KMS-11 (cell line): ENCODE results near the gene LYZL1.

Experiments
- H2AFZ ChIP-seq: fragments of 200-600 bp; sonication (generic); 2 replicates; pipeline ENCODE4 v1.6.1; 2016; ENCODE audit warnings: antibody characterized with exemption, mixed run types, low read depth
- H3K27ac ChIP-seq: fragments of 200-600 bp; sonication (generic); 2 replicates; pipeline ENCODE4 v1.6.1; 2016; ENCODE audit warnings: mild to moderate bottlenecking, mixed run types
- H3K27me3 ChIP-seq: fragments of 200-600 bp; sonication (generic); 2 replicates; pipeline ENCODE4 v1.6.1; 2017; ENCODE audit warnings: mild to moderate bottlenecking, low read depth, mixed run types, moderate library complexity; ENCODE audit not compliant: insufficient read depth
- H3K36me3 ChIP-seq: fragments of 200-600 bp; sonication (generic); 2 replicates; pipeline ENCODE4 v1.6.1; 2017; ENCODE audit warnings: mild to moderate bottlenecking, mixed run types; ENCODE audit not compliant: insufficient read depth
- H3K4me1 ChIP-seq: fragments of 200-600 bp; sonication (generic); 2 replicates; pipeline ENCODE4 v1.6.1; 2016; ENCODE audit warnings: mild to moderate bottlenecking, low read depth, mixed run types; ENCODE audit not compliant: poor library complexity, severe bottlenecking
- H3K4me2 ChIP-seq: fragments of 200-600 bp; sonication (generic); 2 replicates; pipeline ENCODE4 v1.7.0; 2016; ENCODE audit warnings: mild to moderate bottlenecking, mixed run types
- H3K4me3 ChIP-seq: fragments of 200-600 bp; sonication (generic); IDR thresholded peaks from 2 replicates; pipeline ENCODE4 v1.6.1; 2017; ENCODE audit warnings: low read depth, low read length, mixed read lengths; ENCODE audit not compliant: insufficient read depth
- H3K79me2 ChIP-seq: fragments of 200-600 bp; sonication (generic); 2 replicates; pipeline ENCODE4 v1.6.1; 2016; ENCODE audit warnings: low read depth, mixed run types; ENCODE audit not compliant: insufficient read depth
- H3K9ac ChIP-seq: fragments of 200-600 bp; sonication (generic); 2 replicates; pipeline ENCODE4 v1.6.1; 2016; ENCODE audit warnings: mild to moderate bottlenecking, mixed run types
- H4K20me1 ChIP-seq: fragments of 200-600 bp; sonication (generic); 2 replicates; pipeline ENCODE4 v1.6.1; 2016; ENCODE audit warnings: mild to moderate bottlenecking, mixed run types; ENCODE audit not compliant: insufficient read depth
- TF ChIP-seq, protein P1 (sequence below): fragments of 200-600 bp; sonication (generic); conservative IDR thresholded peaks from 2 replicates; pipeline ENCODE4 v1.6.1; 2017; ENCODE audit warnings: low read depth, mild to moderate bottlenecking, antibody characterized with exemption, low read length, moderate library complexity, mixed read lengths

Gene LYZL1

DNA sequence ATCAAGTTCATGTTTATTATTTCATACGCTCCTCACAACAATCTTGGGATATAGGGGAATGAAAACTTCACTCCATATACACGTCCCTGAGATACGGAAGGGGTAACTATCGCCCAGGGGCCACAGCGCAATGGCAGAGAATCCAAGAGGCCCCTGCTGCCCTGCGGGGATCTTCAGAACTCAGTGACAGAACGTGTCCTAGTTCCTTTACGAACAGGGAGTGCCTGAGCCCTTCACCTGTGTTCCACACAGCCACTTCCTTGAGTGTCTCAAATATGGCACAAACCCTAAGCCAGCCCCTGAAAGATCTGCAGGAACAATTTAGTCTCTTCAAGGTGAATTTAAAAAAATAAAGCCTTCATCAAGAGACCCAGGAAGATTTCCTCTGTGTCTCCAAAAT lies 25.9 kb downstream of the LYZL1 start:
- TF ChIP-seq, protein P1, sequence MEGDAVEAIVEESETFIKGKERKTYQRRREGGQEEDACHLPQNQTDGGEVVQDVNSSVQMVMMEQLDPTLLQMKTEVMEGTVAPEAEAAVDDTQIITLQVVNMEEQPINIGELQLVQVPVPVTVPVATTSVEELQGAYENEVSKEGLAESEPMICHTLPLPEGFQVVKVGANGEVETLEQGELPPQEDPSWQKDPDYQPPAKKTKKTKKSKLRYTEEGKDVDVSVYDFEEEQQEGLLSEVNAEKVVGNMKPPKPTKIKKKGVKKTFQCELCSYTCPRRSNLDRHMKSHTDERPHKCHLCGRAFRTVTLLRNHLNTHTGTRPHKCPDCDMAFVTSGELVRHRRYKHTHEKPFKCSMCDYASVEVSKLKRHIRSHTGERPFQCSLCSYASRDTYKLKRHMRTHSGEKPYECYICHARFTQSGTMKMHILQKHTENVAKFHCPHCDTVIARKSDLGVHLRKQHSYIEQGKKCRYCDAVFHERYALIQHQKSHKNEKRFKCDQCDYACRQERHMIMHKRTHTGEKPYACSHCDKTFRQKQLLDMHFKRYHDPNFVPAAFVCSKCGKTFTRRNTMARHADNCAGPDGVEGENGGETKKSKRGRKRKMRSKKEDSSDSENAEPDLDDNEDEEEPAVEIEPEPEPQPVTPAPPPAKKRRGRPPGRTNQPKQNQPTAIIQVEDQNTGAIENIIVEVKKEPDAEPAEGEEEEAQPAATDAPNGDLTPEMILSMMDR, result no peak
- H3K27ac ChIP-seq, result no peak overlapping the region
- H3K4me3 ChIP-seq, result no peak overlapping the region
- no peak overlapping the region for H2AFZ ChIP-seq
- H3K4me1 ChIP-seq, result no peaks in the 10 kb centered on the region
- no peaks in the 10 kb centered on the region for H4K20me1 ChIP-seq
- no peak overlapping the region for H3K4me2 ChIP-seq
- H3K27me3 ChIP-seq, result no peaks in the 10 kb centered on the region
- no peaks in the 10 kb centered on the region for H3K79me2 ChIP-seq
- no peaks in the 10 kb centered on the region for H3K36me3 ChIP-seq
- no peak overlapping the region for H3K9ac ChIP-seq

DNA sequence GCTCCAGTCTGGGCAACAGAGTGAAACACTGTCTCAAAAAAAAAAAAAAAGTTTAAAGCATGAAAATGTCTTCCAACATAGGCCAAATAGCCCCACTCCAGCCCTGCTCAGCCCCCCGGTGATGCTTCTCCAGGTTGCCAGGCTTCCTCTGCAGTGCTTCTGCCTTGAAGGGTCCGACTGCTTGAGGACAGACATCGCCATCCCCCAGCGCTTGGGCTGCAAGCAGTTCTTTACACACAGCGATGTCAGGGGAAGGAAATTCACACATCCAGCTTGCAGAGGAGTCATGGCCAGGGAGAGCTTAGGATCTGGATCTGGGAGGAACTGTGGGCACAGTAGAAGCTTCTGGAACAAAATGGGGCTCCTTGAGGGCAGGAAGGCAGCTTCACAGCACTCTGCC lies 26.9 kb downstream of the LYZL1 start:
- Histone ChIP-seq H3K4me2 (no peak overlapping the region), H4K20me1 (no peaks in the 10 kb centered on the region), H3K4me1 (no peaks in the 10 kb centered on the region), H3K27ac (no peak overlapping the region), H3K79me2 (no peaks in the 10 kb centered on the region), H3K9ac (no peak overlapping the region), H3K4me3 (no peak overlapping the region), H3K27me3 (no peaks in the 10 kb centered on the region), H3K36me3 (no peaks in the 10 kb centered on the region), H2AFZ (no peak overlapping the region)
- TF ChIP-seq, protein P1, result no peak

- TF ChIP-seq, protein P1, result no peak
- Histone ChIP-seq H3K4me3 (no peak overlapping the region), H4K20me1 (no peaks in the 10 kb centered on the region), H3K9ac (no peak overlapping the region), H2AFZ (no peak overlapping the region), H3K27me3 (no peaks in the 10 kb centered on the region), H3K27ac (no peak overlapping the region), H3K4me1 (no peaks in the 10 kb centered on the region), H3K36me3 (no peaks in the 10 kb centered on the region), H3K79me2 (no peaks in the 10 kb centered on the region), H3K4me2 (no peak overlapping the region)
Observed at GRCh38 chr10:29316308-29317026, 27.6 kb downstream of the LYZL1 start.

DNA sequence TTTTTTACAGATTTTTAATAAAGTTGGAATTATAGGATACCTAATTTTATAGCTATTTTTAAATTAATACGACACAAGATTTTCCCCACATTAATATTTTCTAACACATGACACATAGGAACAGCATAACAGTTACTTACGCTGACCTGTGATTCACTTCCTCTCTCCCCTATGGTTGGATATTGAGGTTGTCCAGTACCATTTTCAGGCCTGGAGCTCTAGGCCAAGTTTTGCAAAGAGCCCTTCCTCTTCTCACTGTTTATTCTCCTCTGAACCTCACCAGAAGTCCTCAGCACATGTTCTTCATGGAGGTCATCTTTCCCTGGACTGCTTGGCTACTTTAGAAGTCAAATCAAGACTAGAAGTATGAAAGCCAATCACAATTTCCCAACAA lies 28.2 kb downstream of the LYZL1 start:
- TF ChIP-seq, protein P1, result no peak
- Histone ChIP-seq H3K27ac (no peak overlapping the region), H4K20me1 (no peaks in the 10 kb centered on the region), H3K4me3 (no peak overlapping the region), H3K9ac (no peak overlapping the region), H3K27me3 (no peaks in the 10 kb centered on the region), H3K79me2 (no peaks in the 10 kb centered on the region), H3K4me1 (no peaks in the 10 kb centered on the region), H3K4me2 (no peak overlapping the region), H3K36me3 (no peaks in the 10 kb centered on the region), H2AFZ (no peak overlapping the region)
